HEK293T (cell line): ENCODE measurements around the gene KCNH1.
A peak's percentile ranks its signal among the peaks of the same experiment; 100 is the strongest.

Experiments used
- CTCF ChIA-PET: fragments of 350-600 bp; formaldehyde crosslinking; extraction: SDS; loops from one replicate; lab custom pipeline; 2021; ENCODE audit warnings: antibody characterized with exemption, inconsistent platforms; lab: Yijun Ruan, JAX
- POLR2A ChIA-PET: fragments of 350-600 bp; formaldehyde crosslinking; extraction: SDS; loops from one replicate; lab custom pipeline; 2020; ENCODE audit warnings: antibody characterized with exemption, inconsistent platforms; lab: Yijun Ruan, JAX
- DNase-seq: peaks from one replicate; pipeline ENCODE4 v3.0.0; 2012; ENCODE audit warnings: mixed read lengths; ENCODE audit errors: extremely low spot score
- ARNT ChIP-seq: fragments of 450-650 bp; IDR thresholded peaks from 2 replicates; pipeline ENCODE4 v1.6.1; 2017; ENCODE audit warnings: mild to moderate bottlenecking
- BHLHE40 ChIP-seq: fragments of 450-650 bp; IDR thresholded peaks from 2 replicates; pipeline ENCODE4 v1.6.1; 2016; ENCODE audit warnings: mild to moderate bottlenecking, moderate library complexity, borderline replicate concordance
- CTBP1 ChIP-seq: fragments of 450-650 bp; IDR thresholded peaks from 2 replicates; pipeline ENCODE4 v1.6.1; 2016; ENCODE audit warnings: borderline replicate concordance
- ELF4 ChIP-seq: fragments of 450-650 bp; IDR thresholded peaks from 2 replicates; pipeline ENCODE4 v1.6.1; 2017; ENCODE audit warnings: antibody characterized with exemption
- FOXA1 ChIP-seq: fragments of 450-650 bp; IDR thresholded peaks from 2 replicates; pipeline ENCODE4 v1.6.1; 2016; ENCODE audit warnings: mild to moderate bottlenecking
- FOXK2 ChIP-seq: fragments of 450-650 bp; IDR thresholded peaks from 2 replicates; pipeline ENCODE4 v1.6.1; 2016; ENCODE audit warnings: mild to moderate bottlenecking
- FOXM1 ChIP-seq: fragments of 450-650 bp; IDR thresholded peaks from 2 replicates; pipeline ENCODE4 v1.6.1; 2017; ENCODE audit warnings: mild to moderate bottlenecking, borderline replicate concordance
- HDGF ChIP-seq: fragments of 450-650 bp; IDR thresholded peaks from 2 replicates; pipeline ENCODE4 v1.6.1; 2017; ENCODE audit warnings: antibody characterized with exemption, borderline replicate concordance
- L3MBTL2 ChIP-seq: fragments of 450-650 bp; conservative IDR thresholded peaks from 2 replicates; pipeline ENCODE4 v1.6.1; 2016; ENCODE audit warnings: mild to moderate bottlenecking
- LEF1 ChIP-seq: fragments of 450-650 bp; IDR thresholded peaks from 2 replicates; pipeline ENCODE4 v1.6.1; 2017; ENCODE audit warnings: mild to moderate bottlenecking, borderline replicate concordance
- NFRKB ChIP-seq: fragments of 450-650 bp; IDR thresholded peaks from 2 replicates; pipeline ENCODE4 v1.6.1; 2016; ENCODE audit warnings: mild to moderate bottlenecking, moderate library complexity
- SP1 ChIP-seq: fragments of 450-650 bp; IDR thresholded peaks from 2 replicates; pipeline ENCODE4 v1.6.1; 2017
- SUZ12 ChIP-seq: fragments of 450-650 bp; IDR thresholded peaks from 2 replicates; pipeline ENCODE4 v1.6.1; 2016; ENCODE audit warnings: mild to moderate bottlenecking
- TARDBP ChIP-seq: fragments of 450-650 bp; IDR thresholded peaks from 2 replicates; pipeline ENCODE4 v1.6.1; 2016
- ZNF384 ChIP-seq: fragments of 450-650 bp; IDR thresholded peaks from 2 replicates; pipeline ENCODE4 v1.6.1; 2016
- TF ChIP-seq, protein P1 (sequence below): fragments of 450-650 bp; IDR thresholded peaks from 2 replicates; pipeline ENCODE4 v1.6.1; 2016

KCNH1 gene

GRCh38 chr1:211158866-211159265, 24.9 kb upstream of the KCNH1 start:
- ChIA-PET POLR2A (no interaction called here), CTCF (no interaction called here)
- no peak for DNase-seq
- TF ChIP-seq SUZ12, result no peak
- no peak for TF ChIP-seq FOXA1
- TF ChIP-seq LEF1, result no peak
- TF ChIP-seq L3MBTL2, result no peak

GRCh38 chr1:211155040-211155439, 21.1 kb upstream of the KCNH1 start:
- DNase-seq, result no peak
- ChIA-PET CTCF (no interaction called here), POLR2A (no interaction called here)
- TF ChIP-seq SP1, result no peak
- no peak for TF ChIP-seq NFRKB
- no peak for TF ChIP-seq LEF1
- TF ChIP-seq ARNT, result no peak
- no peak for TF ChIP-seq SUZ12
- no peak for TF ChIP-seq HDGF
- TF ChIP-seq ELF4, result no peak
- TF ChIP-seq, protein P1, sequence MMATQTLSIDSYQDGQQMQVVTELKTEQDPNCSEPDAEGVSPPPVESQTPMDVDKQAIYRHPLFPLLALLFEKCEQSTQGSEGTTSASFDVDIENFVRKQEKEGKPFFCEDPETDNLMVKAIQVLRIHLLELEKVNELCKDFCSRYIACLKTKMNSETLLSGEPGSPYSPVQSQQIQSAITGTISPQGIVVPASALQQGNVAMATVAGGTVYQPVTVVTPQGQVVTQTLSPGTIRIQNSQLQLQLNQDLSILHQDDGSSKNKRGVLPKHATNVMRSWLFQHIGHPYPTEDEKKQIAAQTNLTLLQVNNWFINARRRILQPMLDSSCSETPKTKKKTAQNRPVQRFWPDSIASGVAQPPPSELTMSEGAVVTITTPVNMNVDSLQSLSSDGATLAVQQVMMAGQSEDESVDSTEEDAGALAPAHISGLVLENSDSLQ, result no peak
- no peak for TF ChIP-seq FOXA1

DNA sequence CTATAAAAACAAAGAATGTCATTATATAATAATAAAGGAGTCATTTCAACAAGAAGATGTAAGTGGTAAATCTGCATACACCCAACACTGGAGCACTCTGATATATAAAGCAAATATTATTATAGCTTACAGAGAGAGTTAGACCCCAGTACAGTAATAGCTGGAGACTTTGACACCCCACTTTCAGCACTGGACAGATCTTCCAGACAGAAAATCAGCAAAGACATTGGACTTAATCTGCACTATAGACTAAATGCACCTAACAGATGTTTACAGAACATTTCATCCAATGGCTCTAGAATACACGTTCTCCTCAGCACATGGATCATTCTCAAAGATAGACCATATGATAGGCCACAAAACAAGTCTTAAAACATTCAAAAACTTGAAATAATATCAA, 20.0 kb upstream of the KCNH1 start:
- TF ChIP-seq CTBP1, result no peak
- TF ChIP-seq L3MBTL2, result no peak
- no peak for TF ChIP-seq HDGF
- TF ChIP-seq FOXM1, result no peak
- no peak for TF ChIP-seq NFRKB
- TF ChIP-seq FOXA1, result no peak
- TF ChIP-seq TARDBP, result no peak
- TF ChIP-seq SP1, result no peak
- TF ChIP-seq ARNT, result no peak
- no peak for TF ChIP-seq FOXK2
- no peak for TF ChIP-seq BHLHE40
- TF ChIP-seq ZNF384, result no peak
- ChIA-PET CTCF (no interaction called here), POLR2A (no interaction called here)
- DNase-seq, result no peak

GRCh38 chr1:211148366-211148765, 14.4 kb upstream of the KCNH1 start:
- no peak for DNase-seq
- POLR2A ChIA-PET, result no interaction called here
- TF ChIP-seq ARNT (no peak), SP1 (no peak)
- CTCF ChIA-PET, result no interaction called here

- no peak for DNase-seq
- ChIA-PET POLR2A (no interaction called here), CTCF (interaction anchor here (0.6 to 1.3 kb wide), 2 partner anchors 12 to 136 kb away, joined by 3 to 4 read pairs; partner anchors contain the start of gene KCNH1)
- TF ChIP-seq ARNT (no peak), ZNF384 (no peak), ELF4 (no peak), L3MBTL2 (no peak), NFRKB (no peak), SUZ12 (no peak), FOXA1 (no peak), HDGF (no peak), FOXK2 (no peak)
- TF ChIP-seq, protein P1, result no peak
Observed at GRCh38 chr1:211145944-211146343, 12.0 kb upstream of the KCNH1 start.

DNA sequence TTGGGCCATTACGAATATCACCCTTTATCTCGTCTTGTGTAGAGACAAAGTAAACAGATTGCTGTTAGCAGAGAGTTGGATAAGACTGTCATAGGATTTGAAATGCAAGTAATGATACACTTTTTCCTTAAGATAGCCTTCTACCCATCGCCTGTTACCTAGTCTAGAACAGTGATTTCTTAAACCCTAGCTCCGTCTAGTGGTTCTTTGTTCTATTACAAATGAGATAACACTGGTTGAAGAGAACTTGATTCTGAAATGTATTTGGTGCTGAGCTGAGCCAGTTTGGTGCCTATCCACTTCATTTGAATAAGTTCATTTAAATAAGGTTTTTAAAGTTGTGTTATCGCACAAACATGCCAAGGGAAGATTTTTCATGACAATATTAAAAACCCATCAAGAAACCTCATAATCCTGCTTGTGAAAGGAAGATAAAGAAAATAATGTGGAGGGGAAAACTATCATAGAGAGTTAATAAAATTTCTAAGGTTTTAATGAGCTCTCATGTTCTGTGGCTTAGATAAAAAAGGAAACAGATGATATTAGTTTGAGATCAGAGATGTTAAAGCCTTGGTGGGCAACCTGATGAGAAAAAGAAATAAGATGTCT, 1.5 kb upstream of the KCNH1 start:
- ChIA-PET POLR2A (no interaction called here), CTCF (interaction anchor here (0.8 to 2.0 kb wide), 5 partner anchors 553 to 733 kb away, joined by 3 to 7 read pairs (median 5); no protein-coding TSS in a partner anchor)
- peak; percentile 39 for DNase-seq
- TF ChIP-seq NFRKB (no peak), CTBP1 (no peak), BHLHE40 (no peak), ELF4 (no peak), ARNT (no peak), FOXA1 (no peak), LEF1 (no peak), L3MBTL2 (no peak), HDGF (no peak), TARDBP (no peak), SUZ12 (no peak), ZNF384 (no peak), FOXK2 (no peak), FOXM1 (no peak), SP1 (no peak)
- TF ChIP-seq, protein P1, result no peak
